Endothelial cell of umbilical vein (primary cell): Measurements from ENCODE around the gene SESTD1. TPM values are rescaled to one million over a fixed set of nuclear protein-coding genes. Genes with fewer than 3 reads are reported as not detected.

Source experiments
- BruUV-seq: library from RNA; stranded (reverse); fragments of 400-500 nt; replicated peaks from 2 replicates; lab custom pipeline; 2021; lab: Mats Ljungman, UMichigan
- CTCF ChIA-PET: fragments of 300-600, 350-600 bp; sonication (Branson Sonifier 250); formaldehyde crosslinking; loops from one replicate; lab custom pipeline; 2021; ENCODE audit warnings: antibody characterized with exemption, inconsistent platforms; lab: Charles Lee
- POLR2A ChIA-PET: fragments of 300-600, 350-600 bp; sonication (Branson Sonifier 250); formaldehyde crosslinking; loops from one replicate; lab custom pipeline; 2021; ENCODE audit warnings: antibody characterized with exemption, inconsistent platforms; lab: Charles Lee
- DNase-seq: peaks from one replicate; pipeline ENCODE4 v3.0.0-alpha.2; 2011; ENCODE audit warnings: low read depth, low spot score
- FAIRE-seq: peaks from 2 replicates; lab custom pipeline; 2011; peaks lifted over from hg19 to GRCh38; lab: Jason Lieb, UNC
- H2AFZ ChIP-seq: 2 replicates; pipeline ENCODE4 v1.6.0; 2012; ENCODE audit warnings: low read depth, low read length, control low read depth, inconsistent platforms
- H3K27ac ChIP-seq: 2 replicates; pipeline ENCODE4 v1.5.1; 2011; ENCODE audit warnings: low read depth, mild to moderate bottlenecking, control low read depth, low read length, moderate library complexity; ENCODE audit not compliant: insufficient read depth
- H3K27me3 ChIP-seq, 2 experiments: 2 replicates each; pipeline versions ENCODE4 v1.6.0 to v1.6.1; 2011; ENCODE audit warnings: low read length in 2 of 2, mixed read lengths in 1 of 2; ENCODE audit not compliant: control insufficient read depth in 2 of 2, insufficient read depth in 2 of 2
- H3K36me3 ChIP-seq, 2 experiments: 2 replicates in 1 of 2; 3 replicates in 1 of 2; pipeline ENCODE4 v1.5.1; 2011; ENCODE audit warnings: low read length in 2 of 2, mild to moderate bottlenecking in 1 of 2, moderate library complexity in 1 of 2; ENCODE audit not compliant: control insufficient read depth in 2 of 2, insufficient read depth in 2 of 2; ENCODE audit errors: extremely low read depth in 1 of 2
- H3K4me1 ChIP-seq: 3 replicates; pipeline ENCODE4 v1.5.1; 2011; ENCODE audit warnings: mild to moderate bottlenecking, low read length; ENCODE audit not compliant: control insufficient read depth, insufficient read depth; ENCODE audit errors: extremely low read depth
- H3K4me2 ChIP-seq: 2 replicates; pipeline ENCODE4 v1.6.1; 2011; ENCODE audit warnings: low read length, control low read depth, mixed read lengths; ENCODE audit not compliant: insufficient read depth
- H3K4me3 ChIP-seq, 3 experiments: fragments of 200-600 bp in 1 of 3; sonication (generic), shearing (Covaris generic) in 1 of 3; replicated peaks in 1 of 3; 2 replicates each; pipeline ENCODE4 v1.5.1; 2011 to 2016; ENCODE audit warnings: control low read depth in 3 of 3, low read length in 3 of 3, mild to moderate bottlenecking in 2 of 3, inconsistent platforms in 1 of 3, low read depth in 1 of 3, moderate library complexity in 1 of 3; ENCODE audit not compliant: insufficient read depth in 1 of 3
- H3K79me2 ChIP-seq: 2 replicates; pipeline ENCODE4 v1.6.0; 2012; ENCODE audit warnings: low read length, inconsistent platforms; ENCODE audit not compliant: control insufficient read depth, insufficient read depth
- H3K9ac ChIP-seq: replicated peaks from 2 replicates; pipeline ENCODE3; 2011; ENCODE audit warnings: low read length, control low read depth; ENCODE audit not compliant: insufficient read depth; ENCODE audit errors: extremely low read depth
- H3K9me1 ChIP-seq: replicated peaks from 3 replicates; pipeline ENCODE4 v1.6.0; 2011; ENCODE audit warnings: mild to moderate bottlenecking, low read length; ENCODE audit not compliant: control insufficient read depth, insufficient read depth; ENCODE audit errors: extremely low read depth
- H3K9me3 ChIP-seq: replicated peaks from 2 replicates; pipeline ENCODE4 v1.5.1; 2012; ENCODE audit warnings: low read length, inconsistent platforms; ENCODE audit not compliant: control insufficient read depth, insufficient read depth
- H4K20me1 ChIP-seq: replicated peaks from 2 replicates; pipeline ENCODE3; 2011; ENCODE audit warnings: mild to moderate bottlenecking, low read length; ENCODE audit not compliant: control insufficient read depth, insufficient read depth; ENCODE audit errors: extremely low read depth
- CTCF ChIP-seq, 2 donors: IDR thresholded peaks; 1 replicate in 1 of 2; 2 replicates in 1 of 2; pipeline ENCODE4 v1.5.1; 2011; ENCODE audit warnings: low read length in 2 of 2, mild to moderate bottlenecking in 2 of 2, moderate library complexity in 2 of 2, control low read depth in 1 of 2, inconsistent platforms in 1 of 2, low read depth in 1 of 2; ENCODE audit not compliant: insufficient read depth in 1 of 2; ENCODE audit errors: extremely low read depth in 1 of 2
- EZH2 ChIP-seq: IDR thresholded peaks from 2 replicates; pipeline ENCODE4 v1.6.1; 2012; ENCODE audit warnings: borderline replicate concordance, low read depth, mild to moderate bottlenecking, moderate library complexity, low read length, inconsistent platforms; ENCODE audit not compliant: severe bottlenecking
- FOS ChIP-seq: IDR thresholded peaks from 2 replicates; pipeline ENCODE4 v1.6.1; 2011; ENCODE audit warnings: mild to moderate bottlenecking, low read length, moderate library complexity, borderline replicate concordance; ENCODE audit not compliant: insufficient read depth
- GATA2 ChIP-seq: IDR thresholded peaks from 2 replicates; pipeline ENCODE4 v1.7.0; 2011; ENCODE audit warnings: low read depth, mild to moderate bottlenecking, moderate library complexity, mixed read lengths, low read length; ENCODE audit not compliant: insufficient read length, insufficient read depth
- JUN ChIP-seq: IDR thresholded peaks from 2 replicates; pipeline ENCODE4 v1.6.1; 2011; ENCODE audit warnings: borderline replicate concordance, low read depth; ENCODE audit not compliant: insufficient read length, insufficient read depth
- MAX ChIP-seq: IDR thresholded peaks from 2 replicates; pipeline ENCODE4 v1.6.1; 2011; ENCODE audit not compliant: insufficient read depth, insufficient read length
- MYC ChIP-seq: IDR thresholded peaks from one replicate; pipeline ENCODE4 v1.6.1; 2011; ENCODE audit warnings: mild to moderate bottlenecking, low read depth, low read length
- POLR2A ChIP-seq: IDR thresholded peaks from 2 replicates; pipeline ENCODE4 v1.6.1; 2012; ENCODE audit warnings: low read depth, mild to moderate bottlenecking, control low read depth, low read length
- POLR2AphosphoS5 ChIP-seq: IDR thresholded peaks from 2 replicates; pipeline ENCODE4 v1.6.1; 2012; ENCODE audit warnings: low read depth, mild to moderate bottlenecking, control low read depth, low read length, moderate library complexity; ENCODE audit not compliant: insufficient read depth
- dilution Hi-C: fragments of 300-500 bp; cut with MboI; formaldehyde crosslinking; loops from one replicate; pipeline ENCODE4 v1.15.0; 2019; ENCODE audit warnings: low sequenced_read_pairs; ENCODE audit not compliant: extremely low pct_ligation_motif_present
- intact Hi-C: fragments of 100-400 bp; cut with micrococcal nuclease; formaldehyde crosslinking; loops from one replicate; pipeline ENCODE4 v1.10.0; 2022
- polyA plus RNA-seq, 4 experiments: library from polyadenylated mRNA; depleted of rRNA in 3 of 4; stranded (reverse) in 3 of 4; unstranded in 1 of 4; fragments of >200 nt; gene quantifications; 2 replicates each; pipeline versions ENCODE4 v1.2.1 to v1.2.3, GENCODE V29; 2011 to 2012; ENCODE audit warnings: missing spikeins in 1 of 4
- total RNA-seq: library from RNA; stranded (reverse); gene quantifications from 2 replicates; pipeline ENCODE4 v1.2.3, GENCODE V29; 2021

Gene SESTD1
- total and polyA plus RNA-seq, 2 donors (not counting 3 experiments of a cell fraction or from before 2014, with no cell fraction given): 9.8 to 72.4 TPM

- Histone ChIP-seq H3K36me3 (no peaks in the 10 kb centered on the region), H3K4me1 (peaks cover 22% of the 10 kb centered on the region), H3K4me3 (peak overlapping the region in 2 of 3 experiments; percentile 68 to 76), H3K9me1 (no peaks in the 10 kb centered on the region), H3K27me3 (no peaks in the 10 kb centered on the region), H4K20me1 (peaks cover 5% of the 10 kb centered on the region), H3K27ac (peak overlapping the region; percentile 31), H3K9me3 (no peaks in the 10 kb centered on the region), H3K4me2 (peak overlapping the region; percentile 45), H2AFZ (peak overlapping the region; percentile 71), H3K9ac (peak overlapping the region; percentile 64), H3K79me2 (peaks cover 37% of the 10 kb centered on the region)
- ChIA-PET CTCF (no interaction called here), POLR2A (no interaction called here)
- DNase-seq: peak; percentile 41
- no peak for FAIRE-seq
- TSS peak; percentile 42 for BruUV-seq
- intact Hi-C loops (no loop called here), dilution Hi-C loops (no loop called here)
- TF ChIP-seq EZH2: no peak
- no peak for TF ChIP-seq MYC
- TF ChIP-seq POLR2AphosphoS5: no peak
- TF ChIP-seq FOS: no peak
- TF ChIP-seq JUN: no peak
- no peak for TF ChIP-seq GATA2
- no peak for TF ChIP-seq CTCF (IDR thresholded peaks at IDR 0.05; ENCODE audit: extremely low read depth in 1 of 2, insufficient read depth in 1 of 2, low read depth in 1 of 2, low read length in 2 of 2)
- no peak for TF ChIP-seq POLR2A
- no peak for TF ChIP-seq MAX
Measured at GRCh38 chr2:179265082-179265510, 464 bp upstream of the SESTD1 start.
